Heart right ventricle (tissue), 16 donors: ENCODE measurements around the gene DNTTIP2. TPM values are rescaled to one million over a fixed set of nuclear protein-coding genes. Genes with fewer than 3 reads are reported as not detected.

Experiments used
- ATAC-seq, 8 donors: fragments of 200-7000 bp; cut with Tn5 transposase; one replicate each; pipeline ENCODE4 v1.9.1; 2020; ENCODE audit warnings: mild to moderate bottlenecking in 8 of 8, moderate library complexity in 8 of 8, moderate number of reproducible peaks in 1 of 8
- DNase-seq, 2 donors: peaks; one replicate each; pipeline ENCODE4 v3.0.0-alpha.2; 2020
- H3K27ac ChIP-seq, 10 donors: fragments of 200-600 bp; sonication (generic) in 2 of 10; one replicate each; pipeline versions ENCODE4 v1.5.0 to v1.8.0; 2020 to 2022; ENCODE audit warnings: mild to moderate bottlenecking in 3 of 10
- H3K27me3 ChIP-seq, 7 donors: fragments of 200-600 bp; one replicate each; pipeline ENCODE4 v1.8.0; 2021 to 2022; ENCODE audit warnings: mild to moderate bottlenecking in 2 of 7
- H3K36me3 ChIP-seq, 9 donors: fragments of 200-600 bp; sonication (generic) in 1 of 9; one replicate each; pipeline versions ENCODE4 v1.5.0 to v1.8.0; 2020 to 2022; ENCODE audit warnings: mild to moderate bottlenecking in 2 of 9
- H3K4me1 ChIP-seq, 9 donors: fragments of 200-600 bp; sonication (generic) in 1 of 9; one replicate each; pipeline versions ENCODE4 v1.5.0 to v1.8.0; 2020 to 2022; ENCODE audit warnings: mild to moderate bottlenecking in 4 of 9
- H3K4me3 ChIP-seq, 10 donors: fragments of 200-600 bp; sonication (generic) in 2 of 10; one replicate each; pipeline versions ENCODE4 v1.5.0 to v1.8.0; 2020 to 2022; ENCODE audit warnings: mild to moderate bottlenecking in 7 of 10, moderate library complexity in 2 of 10
- H3K9me3 ChIP-seq, 11 donors: fragments of 200-600 bp in 10 of 11; sonication (generic) in 2 of 11; one replicate each; pipeline versions ENCODE4 v1.5.0 to v1.8.0; 2013 to 2022; ENCODE audit warnings: mild to moderate bottlenecking in 2 of 11, control low read depth in 1 of 11, moderate library complexity in 1 of 11
- WGBS, 2 donors: extraction: QIAGEN DNeasy Blood & Tissue Kit; methylation state at CpG; one replicate each; pipeline ENCODE4 v1.1.7; 2013; ENCODE audit warnings: inconsistent platforms in 1 of 2; 5-methylcytosine and 5-hydroxymethylcytosine counted together
- intact Hi-C, 10 donors: fragments of 100-400 bp; cut with DNase I; formaldehyde crosslinking; loops; one replicate each; pipeline versions ENCODE4 v1.11.1 to v1.14.2; 2022
- polyA plus RNA-seq, 2 donors: library from polyadenylated mRNA; stranded (reverse); fragments of 200-250 nt; gene quantifications; one replicate each; pipeline ENCODE4 v1.2.3, GENCODE V29; 2013
- total RNA-seq, 10 donors: library from RNA; stranded (reverse); fragmentation: NEBNext Ultra II Directional in 3 of 10; extraction: Animal tissue kit (Norgen Biotek cat#: 25700) in 3 of 10; gene quantifications; one replicate each; pipeline versions ENCODE4 v1.2.1 to v1.2.4, GENCODE V29; 2021 to 2023
- TF ChIP-seq, protein P1 (sequence below), 9 donors: fragments of 200-600 bp; sonication (generic) in 2 of 9; IDR thresholded peaks; one replicate each; pipeline versions ENCODE4 v1.5.0 to v1.8.0; 2021 to 2022; ENCODE audit warnings: antibody characterized with exemption in 9 of 9, mild to moderate bottlenecking in 5 of 9, moderate library complexity in 1 of 9
- donor health status: Arrhythmogenic right ventricular cardiomyopathy.
- donor health status: ischemic (EF 13 %, LVEDD 7.1; RV severe dilation, severe dysfunction).
- donor health status: healthy with polysubstance abuse.
- donor health status: DM: no; HTN: yes; CAD: no.
- donor health status: DM: no; HTN: no; CAD: no.
- donor health status: ischemic (EF 25% LVEDD 6.9; RV normal size, moderate dysfunction).
- donor health status: ischemic (EF 25% LVEDD 5.7; RV mildly dilated, moderate dysfunction).
- donor health status: healthy.
- donor health status: DM: yes; HTN: yes; CAD: no.
- donor health status: Ischemic cardiomyopathy.
- donor health status: ischemic (EF 35%, LVEDD 5.7; RV mildly dilated, moderate dysfunction).
- donor health status: nonischemic (EF 11% LVEDD 7.7; RV severe dilation, severe dysfunction).
- donor health status: DM: yes; HTN: yes; CAD: no.
- donor health status: PGD.
- donor health status: ischemic (EF 29% LVEDD 5.4; RV normal size, mild dysfunction).
- donor health status: nonischemic (EF 23%, LVEDD 6.1; RV moderate dilation, normal function).

DNTTIP2 gene
- total and polyA plus RNA-seq, 12 donors, result 33.9 to 64.7 (median 41.7) TPM

GRCh38 chr1:93910305-93910704 is 31.3 kb upstream of the DNTTIP2 start:
- Histone ChIP-seq H3K9me3 (peaks cover 0 to 14% (median 4%) of the 10 kb centered on the region in 11 donors), H3K36me3 (no peaks in the 10 kb centered on the region), H3K27me3 (no peaks in the 10 kb centered on the region), H3K4me3 (peak overlapping the region in 1 of 10 donors; percentile 84), H3K27ac (peak overlapping the region in 4 of 10 donors; percentile 79 to 93 (median 91)), H3K4me1 (peaks cover 6 to 31% (median 15%) of the 10 kb centered on the region in 9 donors)
- intact Hi-C loops, result no loop called here
- DNase-seq (no peak), ATAC-seq (no peak)
- TF ChIP-seq, protein P1, sequence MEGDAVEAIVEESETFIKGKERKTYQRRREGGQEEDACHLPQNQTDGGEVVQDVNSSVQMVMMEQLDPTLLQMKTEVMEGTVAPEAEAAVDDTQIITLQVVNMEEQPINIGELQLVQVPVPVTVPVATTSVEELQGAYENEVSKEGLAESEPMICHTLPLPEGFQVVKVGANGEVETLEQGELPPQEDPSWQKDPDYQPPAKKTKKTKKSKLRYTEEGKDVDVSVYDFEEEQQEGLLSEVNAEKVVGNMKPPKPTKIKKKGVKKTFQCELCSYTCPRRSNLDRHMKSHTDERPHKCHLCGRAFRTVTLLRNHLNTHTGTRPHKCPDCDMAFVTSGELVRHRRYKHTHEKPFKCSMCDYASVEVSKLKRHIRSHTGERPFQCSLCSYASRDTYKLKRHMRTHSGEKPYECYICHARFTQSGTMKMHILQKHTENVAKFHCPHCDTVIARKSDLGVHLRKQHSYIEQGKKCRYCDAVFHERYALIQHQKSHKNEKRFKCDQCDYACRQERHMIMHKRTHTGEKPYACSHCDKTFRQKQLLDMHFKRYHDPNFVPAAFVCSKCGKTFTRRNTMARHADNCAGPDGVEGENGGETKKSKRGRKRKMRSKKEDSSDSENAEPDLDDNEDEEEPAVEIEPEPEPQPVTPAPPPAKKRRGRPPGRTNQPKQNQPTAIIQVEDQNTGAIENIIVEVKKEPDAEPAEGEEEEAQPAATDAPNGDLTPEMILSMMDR (IDR thresholded peaks at IDR 0.05), result no peak
- 91 to 98% methylated on average over 4 of the region's 4 CpGs for WGBS, 2 donors

DNA sequence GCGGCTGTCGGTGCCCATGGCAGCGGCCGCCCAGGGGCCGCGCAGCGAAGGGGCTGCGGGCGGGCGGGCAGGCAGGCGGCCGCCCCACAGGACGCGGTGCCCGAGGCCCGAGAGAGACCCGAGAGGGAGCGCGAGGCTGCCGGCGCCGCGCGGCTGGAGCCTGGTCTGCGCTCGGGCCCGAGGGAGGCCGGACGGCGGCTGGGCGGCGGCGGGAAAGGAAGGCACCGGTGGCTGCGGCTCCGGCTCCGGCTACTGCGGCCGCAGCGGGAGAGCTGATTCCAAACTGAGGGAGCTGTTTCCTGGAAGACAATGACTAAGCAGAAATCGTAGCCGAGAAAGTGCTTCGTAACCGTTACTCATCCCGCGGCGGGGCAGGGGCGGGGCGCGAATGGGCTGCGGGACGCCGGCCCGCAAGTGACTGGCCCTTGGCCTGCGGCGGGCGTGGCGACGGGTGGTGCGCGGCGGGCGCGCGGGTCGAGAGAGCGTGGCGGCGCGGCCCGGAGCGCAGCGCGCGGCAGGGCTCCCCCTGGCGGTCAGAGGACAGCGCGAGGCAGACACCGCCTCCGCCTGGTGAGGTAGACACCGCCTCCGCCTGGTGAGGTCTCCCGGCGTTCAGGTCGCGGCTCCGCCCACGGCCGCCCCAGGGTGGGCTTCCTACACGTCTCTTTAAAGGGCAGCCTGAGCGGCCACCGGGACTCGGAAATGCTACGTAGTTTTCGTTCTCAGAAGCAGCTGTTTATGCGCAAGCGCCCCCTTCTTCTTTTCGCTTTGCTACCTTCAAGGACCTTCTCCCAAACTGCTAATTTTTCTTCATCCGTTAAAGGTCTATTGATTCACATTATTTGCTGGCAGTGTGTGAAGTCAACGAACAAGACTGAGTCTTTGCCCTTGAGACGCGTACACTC is 30.4 kb upstream of the DNTTIP2 start, which contains the start of gene GCLM:
TSS of gene GCLM (minus strand) at position 285 of the 905 bp plus-strand sequence. CDS start at position 18, 267 bp downstream.
- ATAC-seq (peak; percentile 96 to 99 (median 98)), DNase-seq (peak; percentile 89 to 95)
- no peaks in the 10 kb centered on the region for H3K36me3 ChIP-seq
- intact Hi-C loops, result loop anchor here in 2 of 10 donors (2.0 to 5.0 kb wide), 3 partner anchors 31 to 428 kb away; partner anchors contain the start of gene DNTTIP2 (in 1 of the 2)
- peaks cover 6 to 40% (median 16%) of the 10 kb centered on the region in 9 donors for H3K4me1 ChIP-seq
- H3K27ac ChIP-seq, result peak within 1 kb of the TSS; percentile 38 to 97 (median 88)
- TF ChIP-seq, protein P1 (IDR thresholded peaks at IDR 0.05), result peak; percentile 73 to 99 (median 92)
- no peaks in the 10 kb centered on the region for H3K27me3 ChIP-seq
- WGBS, 2 donors, result 1% methylated on average over 98 to 102 of the region's 102 CpGs
- peaks cover 0 to 14% (median 4%) of the 10 kb centered on the region in 11 donors for H3K9me3 ChIP-seq
- peak within 1 kb of the TSS; percentile 23 to 100 (median 85) for H3K4me3 ChIP-seq

- peak overlapping the region; percentile 38 to 97 (median 88) for H3K27ac ChIP-seq
- peak overlapping the region; percentile 23 to 100 (median 85) for H3K4me3 ChIP-seq
- no peaks in the 10 kb centered on the region for H3K36me3 ChIP-seq
- TF ChIP-seq, protein P1 (IDR thresholded peaks at IDR 0.05), result no peak
- WGBS, 2 donors, result 1% methylated on average over 48 to 49 of the region's 49 CpGs
- intact Hi-C loops, result loop anchor here in 2 of 10 donors (2.0 to 5.0 kb wide), 3 partner anchors 30 to 429 kb away; partner anchors contain the start of gene DNTTIP2 (in 1 of the 2)
- peaks cover 0 to 14% (median 4%) of the 10 kb centered on the region in 11 donors for H3K9me3 ChIP-seq
- peak in 6 of 8 donors; percentile 10 to 73 (median 30) for ATAC-seq
- no peaks in the 10 kb centered on the region for H3K27me3 ChIP-seq
- DNase-seq, result peak; percentile 19 to 50
- peaks cover 6 to 49% (median 16%) of the 10 kb centered on the region in 9 donors for H3K4me1 ChIP-seq
Observed at GRCh38 chr1:93908394-93909145, 29.6 kb upstream of the DNTTIP2 start.
